Adrenal gland (tissue), 12 donors: Measurements from ENCODE around the gene PHOSPHO1. TPM values are rescaled to one million over a fixed set of nuclear protein-coding genes. Genes with fewer than 3 reads are reported as not detected.

ENCODE experiments used
- DNase-seq, 7 donors: peaks; one replicate each; pipeline ENCODE4 v3.0.0-alpha.2; 2019 to 2020
- H3K27ac ChIP-seq, 5 donors: fragments of 200-600 bp; sonication (generic) in 4 of 5; 1 replicate in 3 of 5; 2 replicates in 2 of 5; pipeline versions ENCODE4 v1.5.1 to v1.8.0; 2016 to 2020; ENCODE audit warnings: mild to moderate bottlenecking in 1 of 5
- H3K27me3 ChIP-seq: fragments of 200-600 bp; 2 replicates; pipeline ENCODE4 v1.8.0; 2021
- H3K36me3 ChIP-seq, 2 donors: fragments of 200-600 bp; replicated peaks in 1 of 2; 1 replicate in 1 of 2; 2 replicates in 1 of 2; pipeline versions ENCODE4 v1.5.1 to v1.8.0; 2018 to 2022
- H3K4me1 ChIP-seq, 2 donors: fragments of 200-600 bp; replicated peaks in 1 of 2; 1 replicate in 1 of 2; 2 replicates in 1 of 2; pipeline versions ENCODE4 v1.5.1 to v1.8.0; 2018 to 2021
- H3K4me3 ChIP-seq, 4 donors: fragments of 200-600 bp; sonication (generic) in 3 of 4; one replicate each; pipeline ENCODE4 v1.5.1; 2016 to 2018
- H3K9me3 ChIP-seq, 3 donors: fragments of 200-600 bp; sonication (generic) in 1 of 3; replicated peaks in 1 of 3; 1 replicate in 2 of 3; 2 replicates in 1 of 3; pipeline versions ENCODE4 v1.5.1 to v1.8.0; 2016 to 2021
- CTCF ChIP-seq, 6 experiments: fragments of 450-650 bp in 4 of 6; fragments of 200-600 bp in 2 of 6; sonication (generic) in 1 of 6; IDR thresholded peaks; 1 replicate in 5 of 6; 2 replicates in 1 of 6; pipeline versions ENCODE4 v1.5.1 to v1.8.0; 2016 to 2021; ENCODE audit warnings: antibody characterized with exemption in 6 of 6, mild to moderate bottlenecking in 2 of 6, moderate library complexity in 1 of 6
- POLR2A ChIP-seq, 2 donors: fragments of 450-650 bp; IDR thresholded peaks; one replicate each; pipeline ENCODE4 v1.6.1; 2017; ENCODE audit warnings: antibody characterized with exemption in 2 of 2, mild to moderate bottlenecking in 2 of 2, moderate library complexity in 1 of 2
- WGBS, 4 donors: extraction: QIAGEN DNeasy Blood & Tissue Kit in 2 of 4; methylation state at CpG; one replicate each; pipeline versions ENCODE4 v1.1.5 to v1.1.7; 2013 to 2017; 5-methylcytosine and 5-hydroxymethylcytosine counted together
- intact Hi-C, 2 donors: fragments of 100-400 bp; cut with DNase I; formaldehyde crosslinking; loops; one replicate each; pipeline versions ENCODE4 v1.14.1 to v1.15.0; 2022 to 2023
- polyA plus RNA-seq, 3 donors: library from polyadenylated mRNA; stranded (reverse); fragments of 200-250 nt in 2 of 3; fragments of 350-450 nt in 1 of 3; fragmentation: Illumina TruSeq in 1 of 3; extraction: RNeasy Lipid Tissue Mini Kit (QIAGEN cat#74804) in 1 of 3; gene quantifications; one replicate each; pipeline ENCODE4 v1.2.3, GENCODE V29; 2013 to 2014
- total RNA-seq, 9 donors: library from RNA; depleted of rRNA in 4 of 9; stranded (reverse); fragments of >200 nt in 4 of 9; fragments of 120-200 nt in 1 of 9; fragmentation: NEBNext Ultra II Directional in 1 of 9; extraction: Animal tissue kit (Norgen Biotek cat#: 25700) in 1 of 9; gene quantifications; one replicate each; pipeline versions ENCODE4 v1.1.0 to v1.2.4, GENCODE V29; 2013 to 2023
- donor health status: healthy with polysubstance abuse.
- donor health status: Bipolar disorder and iron deficiency.
- donor health status: DM: yes; HTN: yes; CAD: no.
- donor health status: DM: no; HTN: no; CAD: no.
- donor health status: DM: no; HTN: no; CAD: no.
- donor health status: DM: yes; HTN: yes; CAD: no.

Gene PHOSPHO1
- total and polyA plus RNA-seq, 12 donors: 0.25 to 5.5 (median 0.61) TPM; not detected in 5

GRCh38 chr17:49260817-49261291 is 30.3 kb upstream of the PHOSPHO1 start:
- peak in 4 of 7 donors; percentile 53 to 73 (median 65) for DNase-seq
- no peaks in the 10 kb centered on the region for H3K4me1 ChIP-seq
- TF ChIP-seq CTCF (IDR thresholded peaks at IDR 0.05): no peak
- H3K36me3 ChIP-seq: no peaks in the 10 kb centered on the region
- 45 to 80% (median 52%) methylated on average over 6 to 11 of the region's 11 CpGs for WGBS, 4 donors
- peak overlapping the region in 2 of 4 donors; percentile 37 to 65 for H3K4me3 ChIP-seq
- peak overlapping the region in 2 of 5 donors; percentile 74 to 88 for H3K27ac ChIP-seq
- H3K9me3 ChIP-seq: no peaks in the 10 kb centered on the region
- H3K27me3 ChIP-seq: no peaks in the 10 kb centered on the region
- intact Hi-C loops: no loop called here

- intact Hi-C loops: no loop called here
- DNase-seq: peak; percentile 46 to 74 (median 57)
- Histone ChIP-seq H3K27ac (peak overlapping the region in 3 of 5 donors; percentile 28 to 88 (median 74)), H3K36me3 (no peaks in the 10 kb centered on the region), H3K4me1 (no peaks in the 10 kb centered on the region), H3K9me3 (no peaks in the 10 kb centered on the region), H3K27me3 (no peaks in the 10 kb centered on the region), H3K4me3 (peak overlapping the region in 2 of 4 donors; percentile 37 to 65)
- TF ChIP-seq CTCF (IDR thresholded peaks at IDR 0.05) (no peak), POLR2A (IDR thresholded peaks at IDR 0.05) (peak; percentile 2 to 16)
- WGBS, 4 donors: 1 to 8% (median 1%) methylated on average over 9 to 75 of the region's 77 CpGs
These were observed 29.6 kb upstream of the PHOSPHO1 start for GRCh38 chr17:49260011-49260816.

- intact Hi-C loops: no loop called here
- Histone ChIP-seq H3K4me3 (peak overlapping the region in 2 of 4 donors; percentile 37 to 65), H3K27me3 (no peaks in the 10 kb centered on the region), H3K4me1 (no peaks in the 10 kb centered on the region), H3K9me3 (no peaks in the 10 kb centered on the region), H3K27ac (peak overlapping the region in 3 of 5 donors; percentile 28 to 88 (median 74)), H3K36me3 (no peaks in the 10 kb centered on the region)
- WGBS, 4 donors: 12 to 22% (median 15%) methylated on average over 1 to 10 of the region's 10 CpGs
- peak in 1 of 7 donors; percentile 24 for DNase-seq
- TF ChIP-seq POLR2A (IDR thresholded peaks at IDR 0.05): no peak
- no peak for TF ChIP-seq CTCF (IDR thresholded peaks at IDR 0.05)
These were observed 29.1 kb upstream of the PHOSPHO1 start for GRCh38 chr17:49259663-49260010.

- Histone ChIP-seq H3K4me3 (no peak overlapping the region), H3K36me3 (no peaks in the 10 kb centered on the region), H3K9me3 (no peaks in the 10 kb centered on the region), H3K27ac (no peak overlapping the region), H3K4me1 (no peaks in the 10 kb centered on the region), H3K27me3 (no peaks in the 10 kb centered on the region)
- 87 to 91% (median 89%) methylated on average over 3 of the region's 3 CpGs for WGBS, 4 donors
- TF ChIP-seq POLR2A (IDR thresholded peaks at IDR 0.05): no peak
- TF ChIP-seq CTCF (IDR thresholded peaks at IDR 0.05): no peak
- intact Hi-C loops: no loop called here
- DNase-seq: no peak
These were observed 27.8 kb upstream of the PHOSPHO1 start for GRCh38 chr17:49258394-49258793.
